ENCODE measurements around the gene TARS1.

- TF ChIP-seq HDGF (IDR thresholded peaks at IDR 0.05; ENCODE audit: borderline replicate concordance): no peak
- TF ChIP-seq CTBP1 (IDR thresholded peaks at IDR 0.05; ENCODE audit: borderline replicate concordance): no peak
- no peak for TF ChIP-seq NFRKB (IDR thresholded peaks at IDR 0.05)
- no peak for TF ChIP-seq TARDBP (IDR thresholded peaks at IDR 0.05)
- TF ChIP-seq L3MBTL2 (conservative IDR thresholded peaks at IDR 0.05): no peak
- TF ChIP-seq FOXM1 (IDR thresholded peaks at IDR 0.05; ENCODE audit: borderline replicate concordance): no peak
- no peak for TF ChIP-seq FOXA1 (IDR thresholded peaks at IDR 0.05)
- TF ChIP-seq SUZ12 (IDR thresholded peaks at IDR 0.05): no peak
- no peak for TF ChIP-seq ARNT (IDR thresholded peaks at IDR 0.05)
- no peak for TF ChIP-seq SP1 (IDR thresholded peaks at IDR 0.05)
- no peak for TF ChIP-seq BHLHE40 (IDR thresholded peaks at IDR 0.05; ENCODE audit: borderline replicate concordance)
Observed at GRCh38 chr5:33410221-33410620, 30.5 kb upstream of the TARS1 start.
